Measurements from ENCODE around the gene ABTB1.

DNA sequence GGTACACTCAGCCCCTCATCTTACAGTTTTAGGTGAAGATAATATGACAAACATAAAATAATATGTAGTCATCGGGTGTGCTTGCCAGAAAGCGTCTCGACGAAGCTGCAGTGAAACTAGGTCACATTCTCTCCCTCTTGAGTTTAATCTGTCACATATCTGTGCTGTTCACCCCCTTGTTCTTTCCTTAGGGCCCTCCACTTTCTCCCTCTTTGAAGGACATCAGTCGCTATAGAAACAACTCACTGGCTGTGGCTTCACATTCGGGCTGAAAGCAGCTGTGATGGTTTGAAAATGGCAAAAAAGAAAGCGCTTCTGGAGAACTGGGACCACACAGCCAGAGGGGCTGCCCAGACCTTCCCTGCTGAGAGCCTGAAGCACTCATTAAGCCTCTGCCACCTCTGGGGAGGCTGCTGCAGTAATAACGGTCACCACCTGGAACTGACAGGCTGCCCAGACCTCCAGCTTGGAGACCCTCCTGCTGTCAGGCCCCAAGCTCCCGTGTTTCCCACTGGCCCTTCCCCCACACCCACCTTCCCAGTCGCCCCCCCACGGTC, 50.3 kb downstream of the ABTB1 start:
- TF ChIP-seq POLR2A (IDR thresholded peaks at IDR 0.05; ENCODE audit: low read depth, low read length) (no peak), POLR2AphosphoS5 (IDR thresholded peaks at IDR 0.05; ENCODE audit: low read depth, low read length) (no peak), TAF1 (IDR thresholded peaks at IDR 0.05; ENCODE audit: low read depth, low read length) (no peak)

Measured in GM12891 (cell line).